GM12878 (cell line): ENCODE data around the gene SSBP2. TPM values are rescaled to one million over a fixed set of nuclear protein-coding genes. Genes with fewer than 3 reads are reported as not detected.

ENCODE experiments used
- ATAC-seq: fragments of 200-7000 bp; cut with Tn5 transposase; 3 replicates; pipeline ENCODE4 v1.9.1; 2020; ENCODE audit warnings: mild to moderate bottlenecking, moderate library complexity
- BruUV-seq: library from RNA; stranded (reverse); fragments of 400-500 nt; replicated peaks from 2 replicates; lab custom pipeline; 2021; lab: Mats Ljungman, UMichigan
- CTCF ChIA-PET: fragments of 300-600 bp; sonication (Branson Sonifier 250); formaldehyde crosslinking; extraction: SDS; loops from one replicate; lab custom pipeline; 2021; ENCODE audit warnings: inconsistent platforms; lab: Yijun Ruan, JAX
- POLR2A ChIA-PET: fragments of 350-600 bp; formaldehyde crosslinking; extraction: SDS; loops from one replicate; lab custom pipeline; 2021; ENCODE audit warnings: inconsistent platforms; lab: Charles Lee
- RAD21 ChIA-PET: fragments of 300-600 bp; sonication (Branson Sonifier 250); formaldehyde crosslinking; loops from one replicate; lab custom pipeline; 2023; ENCODE audit warnings: antibody characterized with exemption; ENCODE audit not compliant: unreplicated experiment; lab: Charles Lee
- SMC1A ChIA-PET: fragments of 300-600 bp; sonication (Branson Sonifier 250); formaldehyde crosslinking; loops from one replicate; lab custom pipeline; 2023; ENCODE audit not compliant: unreplicated experiment, uncharacterized antibody; lab: Charles Lee
- DNase-seq: peaks from one replicate; pipeline ENCODE4 v3.0.0-alpha.2; 2011; ENCODE audit warnings: low read depth, low spot score
- FAIRE-seq: peaks from 3 replicates; lab custom pipeline; 2011; peaks lifted over from hg19 to GRCh38; lab: Jason Lieb, UNC
- H2AFZ ChIP-seq: 2 replicates; pipeline ENCODE4 v1.6.0; 2011; ENCODE audit warnings: low read depth, low read length, control low read depth; ENCODE audit not compliant: control insufficient read depth
- H3K27ac ChIP-seq: 2 replicates; pipeline ENCODE4 v1.5.1; 2011; ENCODE audit warnings: control low read depth; ENCODE audit not compliant: control insufficient read depth, insufficient read depth
- H3K27me3 ChIP-seq, 2 experiments: replicated peaks in 1 of 2; 2 replicates each; pipeline versions ENCODE4 v1.6.0 to v1.6.1; 2011; ENCODE audit warnings: low read length in 1 of 2; ENCODE audit not compliant: control insufficient read depth in 2 of 2, insufficient read depth in 2 of 2
- H3K36me3 ChIP-seq, 2 experiments: 2 replicates each; pipeline ENCODE4 v1.5.1; 2011; ENCODE audit warnings: low read length in 1 of 2; ENCODE audit not compliant: control insufficient read depth in 2 of 2, insufficient read depth in 2 of 2
- H3K4me1 ChIP-seq: 2 replicates; pipeline ENCODE4 v1.6.1; 2011; ENCODE audit warnings: mild to moderate bottlenecking, low read length, moderate library complexity, mixed read lengths; ENCODE audit not compliant: control insufficient read depth, insufficient read depth
- H3K4me2 ChIP-seq: 2 replicates; pipeline ENCODE4 v1.6.0; 2011; ENCODE audit warnings: control low read depth; ENCODE audit not compliant: control insufficient read depth, insufficient read depth
- H3K4me3 ChIP-seq: fragments of 200-600 bp; sonication (generic); 2 replicates; pipeline ENCODE4 v1.5.1; 2016
- H3K79me2 ChIP-seq: 2 replicates; pipeline ENCODE4 v1.6.0; 2011; ENCODE audit warnings: low read length; ENCODE audit not compliant: control insufficient read depth, insufficient read depth
- H3K9ac ChIP-seq: 2 replicates; pipeline ENCODE4 v1.8.0; 2011; ENCODE audit warnings: low read length, control low read depth, mixed read lengths; ENCODE audit not compliant: control insufficient read depth, insufficient read depth
- H3K9me3 ChIP-seq: replicated peaks from 3 replicates; pipeline ENCODE4 v1.5.1; 2011; ENCODE audit warnings: mild to moderate bottlenecking, low read length; ENCODE audit not compliant: control insufficient read depth, insufficient read depth
- H4K20me1 ChIP-seq: 2 replicates; pipeline ENCODE4 v1.6.0; 2011; ENCODE audit not compliant: control insufficient read depth, insufficient read depth
- FOXM1 ChIP-seq: IDR thresholded peaks from 2 replicates; pipeline ENCODE4 v1.6.1; 2012; ENCODE audit warnings: low read depth, mild to moderate bottlenecking, inconsistent platforms, low read length, moderate library complexity
- PAX5 ChIP-seq: IDR thresholded peaks from 2 replicates; pipeline ENCODE4 v1.6.1; 2011; ENCODE audit warnings: low read depth, low read length, borderline replicate concordance
- POU2F2 ChIP-seq: IDR thresholded peaks from 3 replicates; pipeline ENCODE4 v1.6.1; 2011; ENCODE audit warnings: low read depth, mild to moderate bottlenecking, low read length, borderline replicate concordance
- WGBS: methylation state at CpG from one replicate; pipeline ENCODE4 v1.1.6; 2016; ENCODE audit warnings: low lambda C conversion rate; ENCODE audit not compliant: insufficient replicate concordance, insufficient coverage; ENCODE audit errors: missing lambda C conversion rate; 5-methylcytosine and 5-hydroxymethylcytosine counted together
- in situ Hi-C: fragments of 300-500 bp; cut with MboI; formaldehyde crosslinking; loops from 9 replicates; pipeline ENCODE4 v1.14.3; 2018; ENCODE audit warnings: mixed read lengths
- intact Hi-C: fragments of 100-400 bp; cut with micrococcal nuclease; formaldehyde crosslinking; loops from one replicate; pipeline ENCODE4 v1.14.2; 2022; ENCODE audit not compliant: unreplicated experiment
- polyA plus RNA-seq, 11 experiments: library from polyadenylated mRNA; depleted of rRNA in 4 of 11; unstranded in 6 of 11; stranded (reverse) in 5 of 11; fragments of >200 nt; fragmentation: Nextera tagmentation in 4 of 11; fragmentation: Illumina TruSeq in 1 of 11; extraction: Ambion mirVana in 4 of 11; extraction: Trizol in 1 of 11; gene quantifications; 1 replicate in 1 of 11; 2 replicates in 10 of 11; pipeline versions ENCODE4 v1.2.1 to v1.2.3, GENCODE V29; 2011 to 2016; ENCODE audit warnings: inconsistent platforms in 2 of 11, missing spikeins in 2 of 11, low read depth in 1 of 11
- total RNA-seq, 4 experiments: library from RNA; depleted of rRNA in 3 of 4; stranded (reverse); fragments of >200 nt in 3 of 4; fragmentation: Illumina TruSeq in 1 of 4; extraction: Trizol in 1 of 4; gene quantifications; 2 replicates each; pipeline versions ENCODE4 v1.2.1 to v1.2.3, GENCODE V29; 2013 to 2021
- TF ChIP-seq, protein P1 (sequence below): fragments of 450-650 bp; IDR thresholded peaks from 2 replicates; pipeline ENCODE4 v1.6.1; 2017; ENCODE audit warnings: mild to moderate bottlenecking, low read depth, inconsistent platforms; ENCODE audit not compliant: poor library complexity, severe bottlenecking

The SSBP2 gene
- total and polyA plus RNA-seq, 10 of the 15 experiments (the other 5 are each of a cell fraction or from before 2014, with no cell fraction given), result 52.2 to 132 (median 110) TPM

DNA sequence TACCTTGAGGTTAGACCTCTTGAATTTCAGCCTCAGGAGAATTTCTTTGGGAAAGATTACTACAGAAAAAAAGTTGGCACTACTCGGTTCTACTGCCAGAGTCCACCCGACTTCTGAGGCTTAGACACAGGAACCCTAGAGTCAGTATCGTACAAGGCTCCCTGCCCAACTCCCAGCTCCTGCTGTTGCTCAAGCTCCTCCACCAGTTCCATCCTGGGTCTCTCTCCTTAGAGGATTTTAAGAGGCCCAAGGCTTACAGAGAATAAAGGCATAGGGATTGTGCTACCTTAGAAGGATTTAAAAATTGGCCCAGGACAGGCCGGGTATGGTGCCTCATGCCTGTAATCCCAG, 29.0 kb upstream of the SSBP2 start:
- H2AFZ ChIP-seq, result peak overlapping the region; percentile 89
- FAIRE-seq (no peak), DNase-seq (no peak), ATAC-seq (no peak)
- H3K9me3 ChIP-seq, result no peaks in the 10 kb centered on the region
- H3K27ac ChIP-seq, result peak overlapping the region; percentile 64
- RAD21 ChIA-PET, result interaction anchor here (1.2 to 1.9 kb wide), 10 partner anchors 13 to 385 kb away, joined by 3 to 16 read pairs (median 4); partner anchors contain the start of gene SSBP2
- SMC1A ChIA-PET, result interaction anchor here (0.7 to 2.3 kb wide), 16 partner anchors 9 to 385 kb away, joined by 3 to 11 read pairs (median 4); partner anchors contain the start of gene SSBP2
- no peak for TF ChIP-seq PAX5
- TF ChIP-seq, protein P1, sequence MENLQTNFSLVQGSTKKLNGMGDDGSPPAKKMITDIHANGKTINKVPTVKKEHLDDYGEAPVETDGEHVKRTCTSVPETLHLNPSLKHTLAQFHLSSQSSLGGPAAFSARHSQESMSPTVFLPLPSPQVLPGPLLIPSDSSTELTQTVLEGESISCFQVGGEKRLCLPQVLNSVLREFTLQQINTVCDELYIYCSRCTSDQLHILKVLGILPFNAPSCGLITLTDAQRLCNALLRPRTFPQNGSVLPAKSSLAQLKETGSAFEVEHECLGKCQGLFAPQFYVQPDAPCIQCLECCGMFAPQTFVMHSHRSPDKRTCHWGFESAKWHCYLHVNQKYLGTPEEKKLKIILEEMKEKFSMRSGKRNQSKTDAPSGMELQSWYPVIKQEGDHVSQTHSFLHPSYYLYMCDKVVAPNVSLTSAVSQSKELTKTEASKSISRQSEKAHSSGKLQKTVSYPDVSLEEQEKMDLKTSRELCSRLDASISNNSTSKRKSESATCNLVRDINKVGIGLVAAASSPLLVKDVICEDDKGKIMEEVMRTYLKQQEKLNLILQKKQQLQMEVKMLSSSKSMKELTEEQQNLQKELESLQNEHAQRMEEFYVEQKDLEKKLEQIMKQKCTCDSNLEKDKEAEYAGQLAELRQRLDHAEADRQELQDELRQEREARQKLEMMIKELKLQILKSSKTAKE, result no peak
- no peak for TF ChIP-seq FOXM1
- no peak for TF ChIP-seq POU2F2
- no peaks in the 10 kb centered on the region for H3K79me2 ChIP-seq
- peak overlapping the region; percentile 87 for H3K4me2 ChIP-seq
- no TSS peak for BruUV-seq
- in situ Hi-C loops, result no loop called here
- H3K27me3 ChIP-seq, result no peaks in the 10 kb centered on the region
- H4K20me1 ChIP-seq, result no peaks in the 10 kb centered on the region
- H3K36me3 ChIP-seq, result no peaks in the 10 kb centered on the region
- POLR2A ChIA-PET, result interaction anchor here (0.5 to 2.6 kb wide), 4 partner anchors 10 to 147 kb away, joined by 4 to 12 read pairs (median 10); partner anchors contain the start of gene SSBP2
- CTCF ChIA-PET, result interaction anchor here (1.2 to 2.4 kb wide), 9 partner anchors 9 to 385 kb away, joined by 3 to 12 read pairs (median 5); no protein-coding TSS in a partner anchor
- H3K4me1 ChIP-seq, result peaks cover 4% of the 10 kb centered on the region; the same call in 1 of the 2 replicates
- H3K9ac ChIP-seq, result no peak overlapping the region
- intact Hi-C loops, result no loop called here
- 81% methylated on average over 4 of the region's 4 CpGs for whole genome bisulfite sequencing
- no peak overlapping the region for H3K4me3 ChIP-seq
